Colonic mucosa (tissue), 4 donors: Measurements from ENCODE around the gene DYNC2I2. TPM values are rescaled to one million over a fixed set of nuclear protein-coding genes. Genes with fewer than 3 reads are reported as not detected.

Experiments used
- DNase-seq: peaks from one replicate; pipeline ENCODE4 v3.0.0-alpha.2; 2020
- H3K27ac ChIP-seq: fragments of 200-600 bp; one replicate; pipeline ENCODE4 v1.8.0; 2021
- H3K27me3 ChIP-seq: fragments of 200-600 bp; one replicate; pipeline ENCODE4 v1.8.0; 2021
- H3K36me3 ChIP-seq: fragments of 200-600 bp; one replicate; pipeline ENCODE4 v1.8.0; 2021
- H3K4me1 ChIP-seq: fragments of 200-600 bp; one replicate; pipeline ENCODE4 v1.8.0; 2021; ENCODE audit warnings: mild to moderate bottlenecking
- H3K4me3 ChIP-seq: fragments of 200-600 bp; one replicate; pipeline ENCODE4 v1.8.0; 2021
- H3K9ac ChIP-seq, 2 donors: one replicate each; pipeline ENCODE4 v1.7.0; 2013; ENCODE audit warnings: control low read depth in 2 of 2, low read depth in 2 of 2, low read length in 2 of 2
- H3K9me3 ChIP-seq: fragments of 200-600 bp; one replicate; pipeline ENCODE4 v1.8.0; 2021
- intact Hi-C: fragments of 100-400 bp; cut with DNase I; formaldehyde crosslinking; loops from one replicate; pipeline ENCODE4 v1.14.1; 2022
- total RNA-seq, 2 donors: library from RNA; stranded (reverse); fragmentation: NEBNext Ultra II Directional in 1 of 2; extraction: Animal tissue kit (Norgen Biotek cat#: 25700) in 1 of 2; gene quantifications; one replicate each; pipeline ENCODE4 v1.2.1, GENCODE V29; 2021
- TF ChIP-seq, protein P1 (sequence below): fragments of 200-600 bp; IDR thresholded peaks from one replicate; pipeline ENCODE4 v1.8.0; 2022; ENCODE audit warnings: antibody characterized with exemption, mild to moderate bottlenecking
- donor health status: healthy.
- donor health status: DM: no; HTN: no; CAD: no.
- donor health status: DM: no; HTN: no; CAD: no.

DYNC2I2 gene
- 100 to 1,000 TPM in 1 of 2 donors, 10 to 100 TPM in 1; 39.7 to 152 TPM for total RNA-seq

DNA sequence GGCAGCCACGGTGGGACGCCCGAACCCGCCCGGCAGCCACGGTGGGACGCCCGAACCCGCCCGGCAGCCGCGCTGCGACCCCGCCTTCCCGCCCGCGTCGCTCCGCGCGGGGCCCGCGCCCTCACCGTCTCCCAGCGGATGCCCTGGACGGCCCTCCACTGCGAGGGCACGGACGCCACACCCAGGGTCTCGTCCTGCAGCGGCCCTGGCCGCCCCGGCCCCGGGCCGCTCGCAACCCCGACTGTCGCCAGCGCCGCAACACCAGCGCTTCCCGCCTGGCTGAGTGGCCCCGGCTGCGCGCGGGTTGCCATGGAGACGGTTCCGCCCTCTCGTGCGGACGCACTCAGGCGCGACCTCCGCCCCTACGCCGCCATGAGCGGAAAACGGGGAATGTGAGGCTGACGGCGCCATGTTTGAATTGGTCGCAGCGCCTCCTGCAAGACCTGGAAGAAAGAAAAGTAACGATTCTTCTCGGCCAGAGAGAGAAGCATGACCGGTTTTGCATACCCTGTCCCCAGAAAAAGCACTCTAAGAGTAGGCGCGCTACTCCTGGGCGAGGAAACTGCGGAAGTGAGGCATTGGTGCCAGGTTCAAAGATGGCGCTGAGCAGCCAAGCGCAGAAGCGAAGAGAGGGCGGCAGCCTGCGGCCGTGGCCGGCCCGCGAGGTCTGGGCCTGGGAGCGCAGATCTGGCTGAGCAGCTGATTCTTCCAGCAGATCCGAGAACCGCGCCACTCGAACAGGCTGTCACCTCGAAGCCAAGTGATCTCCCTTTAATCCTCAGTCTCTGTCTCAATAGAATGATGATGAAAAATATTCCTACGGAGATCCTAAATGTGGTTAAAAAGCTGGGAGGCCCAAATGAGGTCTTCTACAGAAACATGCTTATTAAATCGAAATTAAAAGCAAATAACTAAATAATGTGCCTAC is at the start of gene DYNC2I2:
Gene DYNC2I2 (minus strand): TSS at position 432 of the 928 bp plus-strand sequence. CDS start 121 bp downstream, at position 311.
- Histone ChIP-seq H3K4me3 (peak within 1 kb of the TSS; percentile 54), H3K27ac (peak within 1 kb of the TSS; percentile 88), H3K9ac (peak within 1 kb of the TSS; percentile 68 to 76), H3K27me3 (no peaks in the 10 kb centered on the region), H3K36me3 (no peaks in the 10 kb centered on the region), H3K9me3 (no peaks in the 10 kb centered on the region), H3K4me1 (no peaks in the 10 kb centered on the region)
- intact Hi-C loops = no loop called here
- TF ChIP-seq, protein P1, sequence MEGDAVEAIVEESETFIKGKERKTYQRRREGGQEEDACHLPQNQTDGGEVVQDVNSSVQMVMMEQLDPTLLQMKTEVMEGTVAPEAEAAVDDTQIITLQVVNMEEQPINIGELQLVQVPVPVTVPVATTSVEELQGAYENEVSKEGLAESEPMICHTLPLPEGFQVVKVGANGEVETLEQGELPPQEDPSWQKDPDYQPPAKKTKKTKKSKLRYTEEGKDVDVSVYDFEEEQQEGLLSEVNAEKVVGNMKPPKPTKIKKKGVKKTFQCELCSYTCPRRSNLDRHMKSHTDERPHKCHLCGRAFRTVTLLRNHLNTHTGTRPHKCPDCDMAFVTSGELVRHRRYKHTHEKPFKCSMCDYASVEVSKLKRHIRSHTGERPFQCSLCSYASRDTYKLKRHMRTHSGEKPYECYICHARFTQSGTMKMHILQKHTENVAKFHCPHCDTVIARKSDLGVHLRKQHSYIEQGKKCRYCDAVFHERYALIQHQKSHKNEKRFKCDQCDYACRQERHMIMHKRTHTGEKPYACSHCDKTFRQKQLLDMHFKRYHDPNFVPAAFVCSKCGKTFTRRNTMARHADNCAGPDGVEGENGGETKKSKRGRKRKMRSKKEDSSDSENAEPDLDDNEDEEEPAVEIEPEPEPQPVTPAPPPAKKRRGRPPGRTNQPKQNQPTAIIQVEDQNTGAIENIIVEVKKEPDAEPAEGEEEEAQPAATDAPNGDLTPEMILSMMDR = no peak
- DNase-seq = peak; percentile 97

DNA sequence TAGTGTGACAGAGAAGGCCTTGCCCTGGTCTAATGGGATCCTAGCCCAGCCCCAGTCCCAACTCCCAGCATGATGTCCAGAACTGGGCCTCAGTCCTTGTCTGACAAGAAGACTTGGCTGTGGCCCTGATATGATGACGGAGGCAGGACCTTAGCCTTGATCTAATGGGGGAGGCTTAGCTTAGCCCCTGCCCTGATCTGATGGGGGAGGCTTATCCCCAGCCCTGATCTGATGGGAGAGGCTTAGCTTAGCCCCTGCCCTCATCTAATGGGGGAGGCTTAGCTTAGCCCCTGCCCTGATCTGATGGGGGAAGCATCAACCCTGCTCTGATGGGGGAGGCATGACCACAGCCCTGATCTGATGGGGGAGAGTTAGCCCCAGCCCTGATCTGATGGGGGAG is 49.4 kb upstream of the DYNC2I2 start:
- no peaks in the 10 kb centered on the region for H3K36me3 ChIP-seq
- no peaks in the 10 kb centered on the region for H3K9me3 ChIP-seq
- H3K4me1 ChIP-seq = no peaks in the 10 kb centered on the region
- H3K9ac ChIP-seq = no peak overlapping the region
- no peak for DNase-seq
- no peak overlapping the region for H3K4me3 ChIP-seq
- no peaks in the 10 kb centered on the region for H3K27me3 ChIP-seq
- no peak overlapping the region for H3K27ac ChIP-seq
- intact Hi-C loops = no loop called here
- TF ChIP-seq, protein P1 = no peak

DNA sequence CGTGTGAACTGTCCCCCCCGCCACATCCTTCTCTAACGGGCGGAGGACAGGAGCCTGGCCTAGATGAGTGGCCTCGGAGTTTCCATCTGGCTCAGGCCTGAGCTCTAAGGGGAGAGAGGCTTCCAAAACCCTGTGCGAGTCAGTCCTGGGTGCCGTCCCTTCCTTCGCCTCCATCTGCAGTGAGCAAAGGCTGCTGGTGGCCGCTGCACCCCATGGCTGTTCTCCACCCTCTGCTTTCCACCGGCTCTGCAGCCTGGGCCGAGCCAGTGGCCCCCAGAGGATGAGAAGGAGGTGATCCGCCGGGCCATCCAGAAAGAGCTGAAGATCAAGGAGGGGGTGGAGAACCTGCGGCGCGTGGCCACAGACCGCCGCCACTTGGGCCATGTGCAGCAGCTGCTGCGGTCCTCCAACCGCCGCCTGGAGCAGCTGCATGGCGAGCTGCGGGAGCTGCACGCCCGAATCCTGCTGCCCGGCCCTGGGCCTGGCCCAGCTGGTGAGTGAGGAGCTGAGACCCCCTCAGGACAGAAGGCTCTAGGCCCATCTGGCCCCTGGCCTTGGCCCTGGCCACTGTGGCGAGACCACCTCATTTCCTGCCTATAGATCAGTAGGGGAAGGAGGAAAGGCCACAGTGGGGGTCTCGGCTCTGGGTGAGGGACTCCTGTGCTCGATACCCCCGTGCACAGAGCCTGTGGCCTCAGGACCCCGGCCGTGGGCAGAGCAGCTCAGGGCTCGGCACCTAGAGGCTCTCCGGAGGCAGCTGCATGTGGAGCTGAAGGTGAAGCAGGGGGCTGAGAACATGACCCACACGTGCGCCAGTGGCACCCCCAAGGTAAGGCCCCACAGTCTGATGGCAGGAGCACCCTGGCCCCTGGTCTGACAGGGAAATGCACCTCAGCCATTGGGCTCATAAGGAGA is 48.7 kb upstream of the DYNC2I2 start:
- intact Hi-C loops = no loop called here
- Histone ChIP-seq H3K36me3 (no peaks in the 10 kb centered on the region), H3K9me3 (no peaks in the 10 kb centered on the region), H3K9ac (no peak overlapping the region), H3K27me3 (no peaks in the 10 kb centered on the region), H3K4me3 (no peak overlapping the region), H3K4me1 (no peaks in the 10 kb centered on the region), H3K27ac (no peak overlapping the region)
- TF ChIP-seq, protein P1 = no peak
- DNase-seq = no peak

DNA sequence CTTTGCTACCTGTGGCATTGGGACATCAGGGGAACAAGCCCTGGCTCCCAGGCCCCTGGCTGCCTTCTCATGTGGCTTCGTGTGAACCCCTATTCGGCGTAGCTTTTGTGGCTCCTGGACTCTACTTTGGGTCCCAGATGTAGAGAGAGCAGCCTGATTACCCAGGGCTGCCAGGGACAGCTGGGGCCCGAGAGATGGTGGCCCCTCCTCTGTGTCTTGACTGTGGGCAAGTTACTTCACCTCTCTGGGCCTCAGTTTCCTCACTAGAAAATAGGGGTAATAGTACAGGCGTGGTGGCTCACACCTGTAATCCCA is 47.7 kb upstream of the DYNC2I2 start:
- TF ChIP-seq, protein P1 = no peak
- Histone ChIP-seq H3K4me1 (no peaks in the 10 kb centered on the region), H3K36me3 (no peaks in the 10 kb centered on the region), H3K27ac (no peak overlapping the region), H3K9me3 (no peaks in the 10 kb centered on the region), H3K4me3 (no peak overlapping the region), H3K9ac (peak overlapping the region in 1 of 2 donors; percentile 18), H3K27me3 (no peaks in the 10 kb centered on the region)
- DNase-seq = no peak
- intact Hi-C loops = no loop called here

DNA sequence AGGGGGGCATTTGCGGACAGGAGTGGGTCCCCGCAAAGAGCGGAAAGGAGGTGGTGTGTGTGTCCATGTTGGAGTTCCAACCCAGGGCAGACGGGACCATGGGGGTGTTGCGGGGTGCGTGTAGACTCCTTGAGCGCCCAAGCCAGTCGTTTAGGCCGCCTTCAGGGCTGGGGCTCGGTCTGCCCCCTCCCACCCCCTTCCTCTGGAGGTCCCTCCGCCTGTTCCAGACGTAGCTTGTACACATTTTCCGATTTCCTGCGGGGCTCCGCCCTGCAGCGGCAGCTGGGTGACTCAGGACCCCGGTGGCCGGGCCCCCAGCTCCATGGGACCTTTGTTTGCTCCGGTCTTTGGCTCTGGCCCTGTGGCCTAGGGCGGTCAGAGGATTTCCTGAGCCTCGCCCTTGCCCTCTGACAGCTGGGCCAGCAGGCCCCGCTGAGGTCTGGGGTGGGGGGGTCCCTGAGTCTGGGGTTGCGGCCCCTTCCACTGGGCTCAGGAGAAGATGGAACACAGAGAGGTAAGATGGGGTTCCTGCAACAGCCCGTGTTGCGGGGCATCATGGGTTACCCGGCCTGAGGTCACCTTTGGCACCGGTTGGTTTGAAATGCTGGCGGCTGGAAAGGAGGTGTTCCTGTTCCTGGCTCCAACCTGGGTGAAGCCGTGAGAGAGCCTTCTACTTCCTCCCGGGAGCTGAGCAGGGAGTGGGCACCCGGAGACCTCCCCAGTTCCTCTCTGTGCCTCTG is 47.1 kb upstream of the DYNC2I2 start:
- no peaks in the 10 kb centered on the region for H3K27me3 ChIP-seq
- intact Hi-C loops = no loop called here
- H3K4me1 ChIP-seq = no peaks in the 10 kb centered on the region
- no peak for DNase-seq
- peak overlapping the region in 1 of 2 donors; percentile 18 for H3K9ac ChIP-seq
- no peaks in the 10 kb centered on the region for H3K9me3 ChIP-seq
- H3K4me3 ChIP-seq = peak overlapping the region; percentile 80
- TF ChIP-seq, protein P1 = no peak
- H3K27ac ChIP-seq = no peak overlapping the region
- no peaks in the 10 kb centered on the region for H3K36me3 ChIP-seq
